Measurements from ENCODE around the gene CELF2. TPM values are rescaled to one million over a fixed set of nuclear protein-coding genes. Genes with fewer than 3 reads are reported as not detected.

The CELF2 gene
- total RNA-seq, 2 donors from 2014 or later: 30.2 to 34.4 TPM

- Histone ChIP-seq H3K9me3 (no peaks in the 10 kb centered on the region), H3K27me3 (no peaks in the 10 kb centered on the region), H3K4me1 (no peaks in the 10 kb centered on the region), H3K27ac (no peak overlapping the region), H3K9ac (ENCODE audit: low read depth in 2 of 2, low read length in 2 of 2) (no peak overlapping the region), H3K4me3 (no peak overlapping the region), H3K36me3 (no peaks in the 10 kb centered on the region)
- intact Hi-C loops (cut with DNase I): no loop called here
- no peak for DNase-seq
- no peak for TF ChIP-seq CTCF (IDR thresholded peaks at IDR 0.05)
Measured at GRCh38 chr10:11382187-11382586, 364.5 kb downstream of the CELF2 start.

- no peak overlapping the region for H3K27ac ChIP-seq
- DNase-seq: no peak
- intact Hi-C loops (cut with DNase I): no loop called here
- no peaks in the 10 kb centered on the region for H3K36me3 ChIP-seq
- no peak for TF ChIP-seq CTCF (IDR thresholded peaks at IDR 0.05)
- no peaks in the 10 kb centered on the region for H3K9me3 ChIP-seq
- H3K4me1 ChIP-seq: no peaks in the 10 kb centered on the region
- H3K27me3 ChIP-seq: no peaks in the 10 kb centered on the region
- no peak overlapping the region for H3K4me3 ChIP-seq
- no peak overlapping the region for H3K9ac ChIP-seq (ENCODE audit: low read depth in 2 of 2, low read length in 2 of 2)
Measured at GRCh38 chr10:11386044-11386443, 368.4 kb downstream of the CELF2 start.

Data from colonic mucosa (tissue), 4 donors.